Measurements from ENCODE around the gene TAOK1. TPM values are rescaled to one million over a fixed set of nuclear protein-coding genes. Genes with fewer than 3 reads are reported as not detected.

Gene TAOK1
- total and polyA plus RNA-seq, 2 of the 13 experiments (the other 11 are each of a cell fraction or from before 2014, with no cell fraction given), result 14.1 to 23.0 TPM

DNA sequence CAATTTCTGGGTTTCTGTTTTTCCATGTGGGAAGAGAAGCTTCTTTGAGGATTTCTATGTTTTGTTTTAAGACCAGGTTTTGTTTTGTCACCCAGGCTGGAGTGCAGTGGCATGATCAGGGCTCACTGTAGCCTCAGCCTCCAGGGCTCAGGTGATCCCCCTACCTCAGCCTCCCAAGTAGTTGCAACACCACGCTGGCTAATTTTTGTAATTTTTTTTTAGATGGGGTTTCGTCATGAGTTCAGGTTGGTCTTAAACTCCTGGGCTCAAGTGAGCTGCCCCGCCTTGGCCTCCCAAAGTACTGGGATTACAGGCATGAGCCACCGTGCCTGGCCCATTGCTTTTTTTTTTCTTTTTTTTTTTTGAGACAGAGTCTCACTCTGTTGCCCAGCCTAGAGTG, 25.5 kb upstream of the TAOK1 start (continued):
- TF ChIP-seq, protein P1, sequence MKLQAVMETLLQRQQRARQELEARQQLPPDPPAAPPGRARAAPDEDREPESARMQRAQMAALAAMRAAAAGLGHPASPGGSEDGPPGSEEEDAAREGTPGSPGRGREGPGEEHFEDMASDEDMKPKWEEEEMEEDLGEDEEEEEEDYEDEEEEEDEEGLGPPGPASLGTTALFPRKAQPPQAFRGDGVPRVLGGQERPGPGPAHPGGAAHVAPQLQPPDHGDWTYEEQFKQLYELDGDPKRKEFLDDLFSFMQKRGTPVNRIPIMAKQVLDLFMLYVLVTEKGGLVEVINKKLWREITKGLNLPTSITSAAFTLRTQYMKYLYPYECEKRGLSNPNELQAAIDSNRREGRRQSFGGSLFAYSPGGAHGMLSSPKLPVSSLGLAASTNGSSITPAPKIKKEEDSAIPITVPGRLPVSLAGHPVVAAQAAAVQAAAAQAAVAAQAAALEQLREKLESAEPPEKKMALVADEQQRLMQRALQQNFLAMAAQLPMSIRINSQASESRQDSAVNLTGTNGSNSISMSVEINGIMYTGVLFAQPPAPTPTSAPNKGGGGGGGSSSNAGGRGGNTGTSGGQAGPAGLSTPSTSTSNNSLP (IDR thresholded peaks at IDR 0.05; ENCODE audit: low read depth, low read length), result no peak
- TF ChIP-seq RFXANK (CRISPR knock-in tag; IDR thresholded peaks at IDR 0.05) (no peak), ZBTB49 (CRISPR knock-in tag; IDR thresholded peaks at IDR 0.05; ENCODE audit: borderline replicate concordance) (no peak), KAT8 (CRISPR knock-in tag; IDR thresholded peaks at IDR 0.05) (no peak), MBNL3 (CRISPR knock-in tag; conservative IDR thresholded peaks at IDR 0.05) (no peak), ZNF3 (CRISPR knock-in tag; IDR thresholded peaks at IDR 0.05) (no peak)
- TF ChIP-seq, protein P2, sequence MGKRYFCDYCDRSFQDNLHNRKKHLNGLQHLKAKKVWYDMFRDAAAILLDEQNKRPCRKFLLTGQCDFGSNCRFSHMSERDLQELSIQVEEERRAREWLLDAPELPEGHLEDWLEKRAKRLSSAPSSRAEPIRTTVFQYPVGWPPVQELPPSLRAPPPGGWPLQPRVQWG (CRISPR knock-in tag; IDR thresholded peaks at IDR 0.05; ENCODE audit: borderline replicate concordance, low read depth), result no peak
- TF ChIP-seq, protein P3, sequence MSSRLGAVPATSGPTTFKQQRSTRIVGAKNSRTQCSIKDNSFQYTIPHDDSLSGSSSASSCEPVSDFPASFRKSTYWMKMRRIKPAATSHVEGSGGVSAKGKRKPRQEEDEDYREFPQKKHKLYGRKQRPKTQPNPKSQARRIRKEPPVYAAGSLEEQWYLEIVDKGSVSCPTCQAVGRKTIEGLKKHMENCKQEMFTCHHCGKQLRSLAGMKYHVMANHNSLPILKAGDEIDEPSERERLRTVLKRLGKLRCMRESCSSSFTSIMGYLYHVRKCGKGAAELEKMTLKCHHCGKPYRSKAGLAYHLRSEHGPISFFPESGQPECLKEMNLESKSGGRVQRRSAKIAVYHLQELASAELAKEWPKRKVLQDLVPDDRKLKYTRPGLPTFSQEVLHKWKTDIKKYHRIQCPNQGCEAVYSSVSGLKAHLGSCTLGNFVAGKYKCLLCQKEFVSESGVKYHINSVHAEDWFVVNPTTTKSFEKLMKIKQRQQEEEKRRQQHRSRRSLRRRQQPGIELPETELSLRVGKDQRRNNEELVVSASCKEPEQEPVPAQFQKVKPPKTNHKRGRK (CRISPR knock-in tag; IDR thresholded peaks at IDR 0.05), result no peak

Measured in HepG2 (cell line).